ENCODE measurements around the gene KLHL24.
"Not testable (repeated sequence)": the region's sequence is repeated elsewhere in the genome, so short reads cannot be mapped to it uniquely, and the experiment has no call there.

KLHL24 gene

GRCh38 chr3:183695569-183696364 is 60.3 kb downstream of the KLHL24 start:
- no peak for DNase-seq (ENCODE audit: low read depth, low spot score)

GRCh38 chr3:183697123-183697609 is 61.7 kb downstream of the KLHL24 start:
- no peak for DNase-seq (ENCODE audit: low read depth, low spot score)

GRCh38 chr3:183697610-183698317 is 62.3 kb downstream of the KLHL24 start, which contains the start of gene YEATS2:
TSS of gene YEATS2 (plus strand) at chr3:183697797. CDS start at chr3:183715163, 17,366 bp downstream.
- DNase-seq (ENCODE audit: low read depth, low spot score): peak; percentile 92

- peak; percentile 57 for DNase-seq (ENCODE audit: low read depth, low spot score)
Measured at GRCh38 chr3:183698318-183698751, 62.9 kb downstream of the KLHL24 start.

GRCh38 chr3:183698756-183699155 is 63.3 kb downstream of the KLHL24 start:
- DNase-seq (ENCODE audit: low read depth, low spot score): peak; percentile 44

GRCh38 chr3:183699238-183699947 is 64.0 kb downstream of the KLHL24 start:
- no peak for DNase-seq (ENCODE audit: low read depth, low spot score)

GRCh38 chr3:183701744-183702143 is 66.3 kb downstream of the KLHL24 start:
- DNase-seq (ENCODE audit: low read depth, low spot score): no peak

- not testable (repeated sequence) for DNase-seq (ENCODE audit: low read depth, low spot score)
Measured at GRCh38 chr3:183703892-183704291, 68.5 kb downstream of the KLHL24 start.

GRCh38 chr3:183710231-183710630 is 74.8 kb downstream of the KLHL24 start:
- DNase-seq (ENCODE audit: low read depth, low spot score): no peak

- no peak for DNase-seq (ENCODE audit: low read depth, low spot score)
Measured at GRCh38 chr3:183711516-183711915, 76.1 kb downstream of the KLHL24 start.

- no peak for DNase-seq (ENCODE audit: low read depth, low spot score)
Measured at GRCh38 chr3:183714622-183715021, 79.2 kb downstream of the KLHL24 start.

- DNase-seq (ENCODE audit: low read depth, low spot score): no peak
Measured at GRCh38 chr3:183718012-183718411, 82.6 kb downstream of the KLHL24 start.

- no peak for DNase-seq (ENCODE audit: low read depth, low spot score)
Measured at GRCh38 chr3:183725387-183725786, 90.0 kb downstream of the KLHL24 start.

- no peak for DNase-seq (ENCODE audit: low read depth, low spot score)
Measured at GRCh38 chr3:183728204-183728603, 92.8 kb downstream of the KLHL24 start.

- no peak for DNase-seq (ENCODE audit: low read depth, low spot score)
Measured at GRCh38 chr3:183730361-183730760, 94.9 kb downstream of the KLHL24 start.

- no peak for DNase-seq (ENCODE audit: low read depth, low spot score)
Measured at GRCh38 chr3:183731611-183732010, 96.2 kb downstream of the KLHL24 start.

- DNase-seq (ENCODE audit: low read depth, low spot score): no peak
Measured at GRCh38 chr3:183733553-183733952, 98.1 kb downstream of the KLHL24 start.

Measured in astrocyte of the hippocampus (primary cell).